H1 (cell line): ENCODE measurements around the gene CCBE1. TPM values are rescaled to one million over a fixed set of nuclear protein-coding genes. Genes with fewer than 3 reads are reported as not detected.

ENCODE experiments used
- BACH1 ChIP-seq: IDR thresholded peaks from 2 replicates; pipeline ENCODE4 v1.6.1; 2012; ENCODE audit warnings: low read length, improper control_type of control experiment
- CTCF ChIP-seq, 3 experiments: IDR thresholded peaks; 1 replicate in 2 of 3; 2 replicates in 1 of 3; pipeline versions ENCODE4 v1.5.1 to v1.6.1; 2011; ENCODE audit warnings: low read length in 3 of 3, mild to moderate bottlenecking in 3 of 3, inconsistent platforms in 2 of 3, low read depth in 1 of 3, moderate library complexity in 1 of 3; ENCODE audit not compliant: insufficient read depth in 1 of 3; ENCODE audit errors: control extremely low read depth in 1 of 3
- HDAC2 ChIP-seq, 2 experiments: fragments of 300-600 bp in 1 of 2; sonication (generic) in 1 of 2; IDR thresholded peaks; 2 replicates each; pipeline ENCODE4 v1.6.1; 2011 to 2012; ENCODE audit warnings: low read depth in 2 of 2, low read length in 2 of 2, mild to moderate bottlenecking in 2 of 2, moderate library complexity in 2 of 2, borderline replicate concordance in 1 of 2, inconsistent platforms in 1 of 2
- NANOG ChIP-seq: IDR thresholded peaks from 2 replicates; pipeline ENCODE4 v1.6.1; 2011; ENCODE audit warnings: low read length, low read depth, mild to moderate bottlenecking, inconsistent platforms; ENCODE audit not compliant: insufficient read depth, poor library complexity, severe bottlenecking
- polyA plus RNA-seq, 7 experiments: library from polyadenylated mRNA; depleted of rRNA in 3 of 7; stranded (reverse) in 5 of 7; unstranded in 2 of 7; fragments of >200 nt in 5 of 7; fragments of 200-250 nt in 2 of 7; gene quantifications; 1 replicate in 5 of 7; 2 replicates in 1 of 7; 4 replicates in 1 of 7; pipeline versions ENCODE4 v1.2.1 to v1.2.3, GENCODE V29; 2011 to 2013; ENCODE audit warnings: missing spikeins in 2 of 7, mixed read lengths in 2 of 7
- total RNA-seq: library from RNA; stranded (reverse); fragmentation: NEBNext Ultra II Directional; extraction: Animal tissue kit (Norgen Biotek cat#: 25700); gene quantifications from 2 replicates; pipeline ENCODE4 v1.2.1, GENCODE V29; 2021

CCBE1 gene
- total and polyA plus RNA-seq, 2 of the 8 experiments (the other 6 are each of a cell fraction or from before 2014, with no cell fraction given): 2.1 to 2.6 TPM

- TF ChIP-seq NANOG (no peak), HDAC2 (IDR thresholded peaks at IDR 0.05; ENCODE audit: borderline replicate concordance in 1 of 2, low read depth in 2 of 2, low read length in 2 of 2) (no peak), CTCF (IDR thresholded peaks at IDR 0.05; ENCODE audit: control extremely low read depth in 1 of 3, insufficient read depth in 1 of 3, low read depth in 1 of 3, low read length in 3 of 3) (no peak), BACH1 (no peak)
Measured at GRCh38 chr18:59561612-59562011, 135.6 kb downstream of the CCBE1 start (continued).
